HuH-7.5 (cell line): ENCODE results near the gene ST8SIA3.
"Not testable (repeated sequence)": the region's sequence is repeated elsewhere in the genome, so short reads cannot be mapped to it uniquely, and the experiment has no call there.

Experiments
- DNase-seq: peaks from one replicate; pipeline ENCODE4 v3.0.0; 2011; ENCODE audit warnings: low spot score

The ST8SIA3 gene

DNA sequence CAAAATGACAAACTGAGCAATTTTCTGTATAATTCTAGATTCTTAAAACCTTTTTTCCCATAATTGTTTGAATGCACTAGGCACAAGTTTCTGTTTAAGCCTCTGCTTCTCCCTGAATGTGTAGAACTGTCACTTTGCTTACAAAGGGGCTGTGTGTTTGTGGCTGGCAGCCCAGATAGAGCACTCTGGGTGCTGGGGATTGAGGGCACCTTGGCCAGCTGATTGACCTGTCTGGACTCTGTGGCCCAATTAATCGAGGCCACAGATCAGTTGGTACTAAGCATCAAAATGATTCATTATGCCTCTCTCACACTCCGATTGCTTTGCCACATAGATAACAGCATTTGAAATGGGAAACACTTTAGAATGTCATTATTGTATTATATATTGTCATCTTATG is 12.1 kb downstream of the ST8SIA3 start:
- DNase-seq, result no peak

DNA sequence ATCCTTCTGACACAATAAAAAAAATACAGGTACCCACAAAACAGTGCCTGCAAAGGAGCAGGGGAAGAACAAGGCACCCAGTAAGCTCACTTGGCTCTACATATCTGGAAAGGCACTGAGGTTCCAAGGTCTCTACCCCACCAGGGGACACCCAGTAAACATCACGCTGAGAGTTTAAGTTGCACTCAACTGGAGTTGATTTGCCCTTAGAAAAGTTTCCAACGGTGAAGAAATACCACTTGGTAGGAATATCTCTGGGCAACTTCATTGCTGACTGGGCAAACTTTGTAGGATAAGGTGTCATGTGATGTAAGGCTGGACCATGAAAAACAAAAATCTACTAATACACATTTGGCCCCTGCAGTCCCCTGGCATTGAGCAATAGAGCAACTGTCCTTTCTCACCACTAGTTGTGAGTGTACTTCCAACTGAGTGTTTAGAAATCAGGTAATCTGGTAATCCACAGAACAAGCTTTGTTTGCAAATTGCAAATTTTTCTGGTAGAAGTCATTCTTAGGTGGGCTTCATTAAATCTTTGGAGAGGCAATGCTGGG is 14.2 kb downstream of the ST8SIA3 start:
- DNase-seq, result no peak

DNA sequence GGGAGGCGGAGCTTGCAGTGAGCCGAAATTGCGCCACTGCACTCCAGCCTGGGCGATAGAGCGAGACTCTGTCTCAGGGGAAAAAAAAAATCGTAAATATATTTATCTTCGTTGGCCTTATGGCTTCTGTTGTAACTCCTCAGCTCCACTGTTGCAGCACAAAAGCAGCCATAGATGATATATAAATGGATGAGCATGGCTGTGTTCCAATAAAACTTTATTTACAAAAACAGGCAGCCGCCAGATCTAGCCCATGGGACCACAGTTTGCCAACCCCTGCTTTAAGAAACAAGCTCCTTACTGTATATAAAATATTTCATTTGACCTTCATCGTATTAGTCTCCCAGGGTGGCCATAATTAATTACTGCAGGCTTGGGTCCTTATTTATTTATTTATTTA is 20.1 kb downstream of the ST8SIA3 start:
- no peak for DNase-seq

DNA sequence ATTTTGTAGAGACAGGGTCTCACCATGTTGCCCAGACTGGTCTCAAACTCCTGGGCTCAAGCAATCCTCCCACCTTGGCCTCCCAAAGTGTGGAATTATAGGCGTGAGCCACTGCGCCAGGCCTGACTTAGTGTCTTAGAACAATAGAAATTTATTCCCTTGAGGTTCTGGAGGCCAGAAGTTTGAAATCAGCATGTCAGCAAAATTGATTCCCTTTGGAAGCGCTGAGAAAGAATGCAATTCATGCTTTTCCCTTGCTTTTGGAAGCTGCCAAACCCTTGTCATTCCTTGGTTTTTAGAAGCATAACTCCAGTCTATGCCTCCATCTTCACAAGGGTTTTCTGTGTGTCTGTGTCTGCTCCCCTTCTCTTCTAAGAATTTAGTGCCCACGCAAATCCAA is 20.7 kb downstream of the ST8SIA3 start:
- DNase-seq, result no peak

DNA sequence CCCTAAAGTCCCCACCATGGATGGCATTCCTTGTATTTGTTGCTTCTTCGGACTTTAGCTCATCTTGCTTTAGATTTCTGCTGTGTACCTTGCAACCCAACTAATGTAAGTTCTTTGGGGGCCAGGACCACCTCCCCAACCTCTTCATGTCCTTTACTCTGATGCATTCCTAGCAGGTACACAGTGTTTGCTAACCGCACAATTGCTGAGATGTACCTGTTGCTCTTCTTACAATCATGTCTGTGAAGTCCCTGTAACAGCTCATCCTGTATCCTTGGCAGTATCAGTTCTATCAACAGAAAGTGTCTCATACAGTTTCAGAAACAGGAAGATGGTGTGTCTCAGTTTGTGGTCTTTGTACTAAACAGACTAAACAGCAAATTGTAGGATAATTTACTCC is 24.1 kb downstream of the ST8SIA3 start:
- no peak for DNase-seq

DNA sequence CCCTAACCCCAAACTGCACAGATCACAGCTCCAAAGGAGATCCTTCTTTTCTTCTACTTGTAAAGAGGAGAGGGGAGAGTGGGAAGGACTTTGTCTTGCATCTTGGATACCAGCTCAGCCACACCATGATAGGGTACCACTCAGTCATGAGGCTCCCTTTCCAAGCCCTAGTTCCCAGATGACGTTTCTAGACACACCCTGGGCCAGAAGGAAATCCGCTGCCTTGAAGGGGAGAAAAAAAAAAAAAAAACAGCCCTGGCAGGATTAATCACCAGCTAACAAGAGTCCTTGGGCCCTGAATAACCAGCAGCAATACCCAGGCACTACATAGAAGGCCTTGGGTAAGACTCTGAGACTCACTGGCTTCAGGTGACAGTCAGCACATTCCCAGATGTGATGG is 36.9 kb downstream of the ST8SIA3 start:
- no peak for DNase-seq

DNA sequence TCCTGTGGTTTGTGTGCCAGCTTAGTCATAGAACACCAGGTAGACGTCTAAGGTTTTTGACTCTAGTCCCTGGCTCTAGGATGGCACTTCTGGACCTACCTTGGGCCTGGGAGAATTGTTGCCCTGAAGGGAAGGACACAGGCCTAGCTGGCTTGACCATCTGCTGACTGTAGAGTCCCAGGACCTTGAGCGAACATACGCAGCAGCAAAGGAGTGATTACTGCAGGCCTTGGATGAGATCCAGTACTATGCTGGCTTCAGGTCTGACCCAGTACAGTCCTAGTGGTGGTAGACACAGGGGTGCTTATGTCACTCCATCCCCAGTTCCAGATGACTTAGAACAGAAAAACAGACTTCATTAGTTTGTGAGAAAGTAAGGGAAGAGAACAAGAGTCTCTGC is 37.7 kb downstream of the ST8SIA3 start:
- DNase-seq, result no peak

DNA sequence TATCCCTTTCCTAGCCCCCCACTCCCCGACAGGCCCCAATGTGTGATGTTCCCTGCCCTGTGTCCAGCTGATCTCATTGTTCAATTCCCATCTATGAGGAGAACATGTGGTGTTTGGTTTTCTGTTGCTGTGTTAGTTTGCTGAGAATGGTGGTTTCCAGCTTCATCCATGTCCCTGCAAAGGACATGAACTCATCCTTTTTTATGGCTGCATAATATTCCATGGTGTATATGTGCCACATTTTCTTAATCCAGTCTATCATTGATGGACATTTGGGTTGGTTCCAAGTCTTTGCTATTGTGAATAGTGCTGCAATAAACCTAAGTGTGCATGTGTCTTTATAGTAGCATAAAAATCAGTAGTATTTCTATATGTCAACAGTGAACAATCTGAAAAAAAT is 42.4 kb downstream of the ST8SIA3 start:
- not testable (repeated sequence) for DNase-seq

DNA sequence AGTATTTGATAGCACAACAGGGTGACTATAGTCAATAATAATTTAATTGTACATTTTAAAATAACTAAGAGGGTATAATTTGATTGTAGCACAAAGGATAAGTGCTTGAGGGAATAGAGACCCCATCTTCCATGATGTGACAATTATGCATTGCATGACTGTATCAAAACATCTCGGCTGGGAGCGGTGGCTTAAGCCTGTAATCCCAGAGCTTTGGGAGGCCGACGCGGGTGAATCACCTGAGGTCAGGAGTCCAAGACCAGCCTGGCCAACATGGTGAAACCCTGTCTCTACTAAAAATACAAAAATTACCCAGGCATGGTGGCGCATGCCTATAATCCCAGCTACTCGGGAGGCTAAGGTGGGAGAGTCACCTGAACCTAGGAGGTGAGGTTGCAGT is 44.5 kb downstream of the ST8SIA3 start:
- not testable (repeated sequence) for DNase-seq

DNA sequence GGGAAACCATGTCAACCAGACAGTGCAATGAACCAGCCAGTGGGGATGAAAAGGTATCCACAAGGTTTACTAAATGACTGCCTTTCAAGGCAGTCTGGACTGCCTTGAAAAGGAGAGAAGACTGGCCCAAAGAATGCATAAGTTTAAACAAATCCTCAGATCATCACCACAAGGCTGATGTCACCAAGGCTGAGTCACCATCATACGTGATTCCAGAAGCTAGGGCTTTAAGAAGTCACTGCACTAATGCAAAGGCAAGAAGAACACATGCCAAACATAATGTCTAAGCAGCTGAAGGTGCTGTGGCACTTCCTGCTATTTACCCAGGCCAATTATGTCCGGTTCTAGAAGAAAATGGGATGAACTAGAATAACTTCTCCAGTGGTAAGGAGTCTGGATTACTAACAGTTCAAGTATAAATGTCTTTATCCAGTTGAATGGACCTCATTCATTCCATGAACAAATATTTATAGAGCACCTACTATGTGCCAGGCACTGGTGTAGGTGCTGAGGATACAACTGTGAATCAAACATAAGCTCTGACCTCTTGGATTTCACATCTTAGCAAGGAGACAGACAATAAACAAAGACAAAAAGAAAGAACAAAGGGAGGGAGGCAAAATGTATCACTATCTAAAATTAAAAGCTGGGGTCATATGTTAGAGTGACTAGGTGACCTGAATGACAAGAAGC is 45.2 kb downstream of the ST8SIA3 start:
- DNase-seq, result no peak

DNA sequence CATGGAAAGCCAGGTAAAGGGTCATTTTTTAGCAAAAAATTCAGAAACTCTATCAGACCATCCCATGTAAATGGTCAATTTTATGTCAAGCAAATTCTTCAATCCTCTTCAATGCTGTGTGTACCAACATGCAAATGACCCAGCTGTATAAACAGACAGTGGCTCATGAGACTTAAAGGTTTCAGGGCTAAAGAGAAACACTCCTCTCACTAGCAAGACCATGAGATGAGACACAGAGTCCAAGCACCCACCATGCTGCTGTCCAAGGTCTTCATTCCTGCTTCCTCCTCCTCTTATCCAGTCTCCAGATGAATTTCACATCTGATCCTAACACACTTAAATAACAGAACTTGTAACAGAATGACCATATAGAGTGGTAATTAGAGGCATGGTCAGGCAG is 52.0 kb downstream of the ST8SIA3 start:
- no peak for DNase-seq

DNA sequence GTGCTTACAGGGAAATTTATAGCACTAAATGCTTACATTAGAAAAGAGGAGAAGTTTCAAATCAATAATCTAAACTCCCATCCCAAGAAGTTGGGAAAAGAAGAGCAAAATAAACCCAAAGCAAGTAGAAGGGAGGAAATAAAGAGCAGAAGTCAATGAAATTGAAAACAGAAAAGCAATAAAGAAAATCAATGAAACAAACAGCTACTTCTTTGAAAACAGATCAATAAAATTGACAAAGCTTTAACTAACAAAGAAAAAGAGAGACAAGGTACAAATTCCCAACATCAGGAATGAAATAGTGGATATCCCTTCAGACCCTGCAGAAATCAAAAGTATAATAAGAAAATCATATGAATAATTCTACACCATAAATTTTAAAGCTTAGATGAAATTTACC is 57.3 kb downstream of the ST8SIA3 start:
- DNase-seq, result no peak

DNA sequence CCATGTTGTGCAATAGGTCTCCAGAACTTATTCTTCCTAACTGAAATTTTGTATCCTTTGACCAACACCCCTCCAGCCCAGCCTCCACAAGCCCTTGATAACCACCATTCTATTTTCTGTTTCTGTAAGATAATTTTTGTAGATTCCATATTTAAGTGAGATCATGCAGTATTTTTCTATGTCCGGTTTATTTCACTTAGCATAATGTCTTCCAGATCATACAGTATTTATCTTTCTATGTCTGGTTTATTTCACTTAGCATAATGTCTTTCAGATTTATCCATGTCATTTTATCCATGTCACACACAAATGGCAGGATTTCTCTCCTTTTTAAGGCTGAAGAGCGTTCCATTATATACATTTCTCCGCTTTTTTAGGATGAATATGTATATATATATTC is 58.4 kb downstream of the ST8SIA3 start:
- no peak for DNase-seq

DNA sequence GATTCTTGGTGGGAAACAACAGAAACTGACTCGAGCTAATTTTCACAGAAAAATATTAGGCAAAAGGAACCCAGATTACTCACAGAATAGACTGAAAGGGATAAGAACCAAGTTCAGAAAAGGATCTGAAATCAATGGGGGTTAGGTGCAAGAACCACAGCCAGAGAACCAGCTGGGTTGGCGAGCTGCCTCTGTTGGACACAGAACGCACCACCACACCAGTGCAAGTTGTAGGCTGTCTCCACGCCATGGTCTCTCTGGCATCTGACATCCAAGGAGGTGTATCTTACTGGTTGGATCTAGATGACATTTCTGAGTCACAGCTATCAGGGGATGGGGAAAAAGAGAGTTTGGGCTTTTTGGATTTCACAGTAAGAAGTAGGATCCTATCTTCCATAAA is 64.2 kb downstream of the ST8SIA3 start:
- no peak for DNase-seq
